ENCODE measurements around the gene DENND6B.

DNA sequence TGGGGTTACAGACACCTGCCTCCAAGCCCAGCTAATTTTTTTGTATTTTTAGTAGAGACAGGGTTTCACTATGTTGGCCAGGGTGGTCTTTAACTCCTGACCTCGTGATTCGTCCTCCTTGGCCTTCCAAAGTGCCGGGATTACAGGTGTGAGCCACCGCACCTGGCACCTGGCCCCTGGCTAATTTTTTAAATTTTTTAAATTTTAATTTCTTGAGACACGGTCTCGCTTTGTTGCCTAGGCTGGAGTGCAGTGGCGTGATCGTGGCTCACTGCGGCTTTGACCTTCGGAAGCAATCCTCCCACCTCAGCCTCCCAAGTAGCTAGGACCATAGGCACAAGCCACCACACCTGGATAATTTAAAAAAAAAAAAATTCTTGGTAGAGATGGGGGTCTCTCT, 30.9 kb upstream of the DENND6B start:
- no peak for TF ChIP-seq POLR2A (IDR thresholded peaks at IDR 0.05; ENCODE audit: low read depth, low read length)
- no peak for TF ChIP-seq PAX5 (IDR thresholded peaks at IDR 0.05; ENCODE audit: insufficient read depth, low read length, severe bottlenecking)
- no peak for TF ChIP-seq SPI1 (IDR thresholded peaks at IDR 0.05; ENCODE audit: low read depth, low read length)
- TF ChIP-seq TAF1 (IDR thresholded peaks at IDR 0.05; ENCODE audit: low read depth, low read length) = no peak

Data from GM12891 (cell line).